Liver (tissue), 9 donors: ENCODE measurements around the gene CCDC33. TPM values are rescaled to one million over a fixed set of nuclear protein-coding genes. Genes with fewer than 3 reads are reported as not detected.

Experiments used
- DNase-seq: peaks from one replicate; pipeline ENCODE4 v3.0.0-alpha.2; 2017; ENCODE audit warnings: low spot score
- H3K27ac ChIP-seq, 2 donors: one replicate each; pipeline ENCODE4 v1.7.0; 2013; ENCODE audit warnings: inconsistent platforms in 2 of 2, low read length in 2 of 2, control low read depth in 1 of 2, low read depth in 1 of 2, mild to moderate bottlenecking in 1 of 2
- H3K27me3 ChIP-seq, 4 donors: one replicate each; pipeline versions ENCODE4 v1.6.1 to v1.7.0; 2013; ENCODE audit warnings: low read length in 3 of 4, inconsistent platforms in 1 of 4, mild to moderate bottlenecking in 1 of 4, moderate library complexity in 1 of 4; ENCODE audit not compliant: control insufficient read depth in 4 of 4, insufficient read depth in 4 of 4
- H3K36me3 ChIP-seq, 4 donors: one replicate each; pipeline versions ENCODE4 v1.6.1 to v1.7.0; 2013; ENCODE audit warnings: low read length in 3 of 4, mild to moderate bottlenecking in 3 of 4, low read depth in 1 of 4, moderate library complexity in 1 of 4; ENCODE audit not compliant: control insufficient read depth in 4 of 4, insufficient read depth in 3 of 4
- H3K4me1 ChIP-seq, 4 donors: one replicate each; pipeline versions ENCODE4 v1.6.1 to v1.7.0; 2013; ENCODE audit warnings: low read length in 3 of 4, mild to moderate bottlenecking in 3 of 4, moderate library complexity in 1 of 4; ENCODE audit not compliant: control insufficient read depth in 4 of 4, insufficient read depth in 4 of 4
- H3K4me3 ChIP-seq, 3 donors: one replicate each; pipeline versions ENCODE4 v1.6.1 to v1.7.0; 2013; ENCODE audit warnings: low read length in 3 of 3, control low read depth in 1 of 3, low read depth in 1 of 3, mild to moderate bottlenecking in 1 of 3
- H3K9ac ChIP-seq, 2 donors: one replicate each; pipeline ENCODE4 v1.7.0; 2013; ENCODE audit warnings: low read length in 2 of 2, mild to moderate bottlenecking in 2 of 2, moderate library complexity in 2 of 2, control low read depth in 1 of 2, low read depth in 1 of 2
- H3K9me3 ChIP-seq, 4 donors: one replicate each; pipeline versions ENCODE4 v1.6.1 to v1.7.0; 2013; ENCODE audit warnings: low read length in 3 of 4; ENCODE audit not compliant: control insufficient read depth in 4 of 4
- ATF3 ChIP-seq: IDR thresholded peaks from 2 replicates; pipeline ENCODE4 v1.6.1; 2016; ENCODE audit warnings: antibody characterized with exemption
- EGR1 ChIP-seq, 2 donors: IDR thresholded peaks; 2 replicates each; pipeline ENCODE4 v1.6.1; 2016 to 2018; ENCODE audit warnings: antibody characterized with exemption in 2 of 2, low read depth in 2 of 2
- FOXA1 ChIP-seq: IDR thresholded peaks from 2 replicates; pipeline ENCODE4 v1.6.1; 2016; ENCODE audit warnings: antibody characterized with exemption
- FOXA2 ChIP-seq: IDR thresholded peaks from 2 replicates; pipeline ENCODE4 v1.6.1; 2016; ENCODE audit warnings: antibody characterized with exemption
- GABPA ChIP-seq, 2 donors: IDR thresholded peaks in 1 of 2; conservative IDR thresholded peaks in 1 of 2; 2 replicates each; pipeline ENCODE4 v1.6.1; 2016; ENCODE audit warnings: antibody characterized with exemption in 2 of 2, mild to moderate bottlenecking in 1 of 2, moderate library complexity in 1 of 2
- HNF4A ChIP-seq, 2 donors: conservative IDR thresholded peaks; 2 replicates each; pipeline ENCODE4 v1.6.1; 2016; ENCODE audit warnings: antibody characterized with exemption in 2 of 2, mild to moderate bottlenecking in 2 of 2
- HNF4G ChIP-seq: IDR thresholded peaks from 2 replicates; pipeline ENCODE4 v1.6.1; 2016; ENCODE audit warnings: antibody characterized with exemption
- JUND ChIP-seq, 2 donors: IDR thresholded peaks; 2 replicates each; pipeline ENCODE4 v1.6.1; 2016; ENCODE audit warnings: antibody characterized with exemption in 2 of 2
- MAX ChIP-seq: IDR thresholded peaks from 2 replicates; pipeline ENCODE4 v1.6.1; 2016; ENCODE audit warnings: antibody characterized with exemption
- NR2F2 ChIP-seq: IDR thresholded peaks from 2 replicates; pipeline ENCODE4 v1.6.1; 2016; ENCODE audit warnings: antibody characterized with exemption
- RAD21 ChIP-seq, 2 donors: IDR thresholded peaks; 2 replicates each; pipeline ENCODE4 v1.6.1; 2016; ENCODE audit warnings: antibody characterized with exemption in 2 of 2, mild to moderate bottlenecking in 2 of 2
- REST ChIP-seq: IDR thresholded peaks from 2 replicates; pipeline ENCODE4 v1.6.1; 2016; ENCODE audit warnings: antibody characterized with exemption, mild to moderate bottlenecking
- RXRA ChIP-seq, 2 donors: IDR thresholded peaks; 2 replicates each; pipeline ENCODE4 v1.6.1; 2017 to 2018; ENCODE audit warnings: antibody characterized with exemption in 2 of 2, mild to moderate bottlenecking in 1 of 2
- SP1 ChIP-seq: IDR thresholded peaks from 2 replicates; pipeline ENCODE4 v1.6.1; 2018; ENCODE audit warnings: antibody characterized with exemption, mild to moderate bottlenecking
- TAF1 ChIP-seq: conservative IDR thresholded peaks from 2 replicates; pipeline ENCODE4 v1.6.1; 2016; ENCODE audit warnings: antibody characterized with exemption, mild to moderate bottlenecking
- YY1 ChIP-seq: IDR thresholded peaks from 2 replicates; pipeline ENCODE4 v1.6.1; 2016; ENCODE audit warnings: antibody characterized with exemption, mild to moderate bottlenecking
- WGBS: extraction: QIAGEN DNeasy Blood & Tissue Kit; methylation state at CpG from one replicate; pipeline ENCODE4 v1.1.7; 2013; 5-methylcytosine and 5-hydroxymethylcytosine counted together
- polyA plus RNA-seq, 2 donors: library from polyadenylated mRNA; stranded (reverse) in 1 of 2; unstranded in 1 of 2; fragments of 200-250 nt in 1 of 2; fragments of >200 nt in 1 of 2; fragmentation: Nextera tagmentation in 1 of 2; extraction: Ambion mirVana in 1 of 2; gene quantifications; one replicate each; pipeline versions ENCODE4 v1.2.1 to v1.2.3, GENCODE V29; 2013 to 2015
- total RNA-seq, 2 donors: library from RNA; depleted of rRNA; stranded (reverse); fragments of >200 nt; gene quantifications; one replicate each; pipeline ENCODE4 v1.2.3, GENCODE V29; 2014
- TF ChIP-seq, protein P1 (sequence below): IDR thresholded peaks from 2 replicates; pipeline ENCODE4 v1.6.1; 2016; ENCODE audit warnings: antibody characterized with exemption
- donor health status: healthy.
- donor health status: healthy.
- donor health status: healthy.
- donor health status: healthy.
- donor health status: healthy.

CCDC33 gene
- total and polyA plus RNA-seq, 4 donors = not detected

GRCh38 chr15:74252721-74253120 lies 16.6 kb downstream of the CCDC33 start:
- TF ChIP-seq RXRA (IDR thresholded peaks at IDR 0.05) (no peak), ATF3 (no peak), YY1 (no peak), JUND (IDR thresholded peaks at IDR 0.05) (no peak), RAD21 (IDR thresholded peaks at IDR 0.05) (no peak), HNF4G (no peak), EGR1 (IDR thresholded peaks at IDR 0.05; ENCODE audit: low read depth in 2 of 2) (no peak), FOXA2 (no peak), SP1 (no peak), GABPA (IDR thresholded peaks at IDR 0.05 in 1 of 2, conservative IDR thresholded peaks at IDR 0.05 in 1 of 2) (no peak), HNF4A (conservative IDR thresholded peaks at IDR 0.05) (no peak), TAF1 (no peak)
- 89% methylated on average over 1 of the region's 1 CpG for WGBS

DNA sequence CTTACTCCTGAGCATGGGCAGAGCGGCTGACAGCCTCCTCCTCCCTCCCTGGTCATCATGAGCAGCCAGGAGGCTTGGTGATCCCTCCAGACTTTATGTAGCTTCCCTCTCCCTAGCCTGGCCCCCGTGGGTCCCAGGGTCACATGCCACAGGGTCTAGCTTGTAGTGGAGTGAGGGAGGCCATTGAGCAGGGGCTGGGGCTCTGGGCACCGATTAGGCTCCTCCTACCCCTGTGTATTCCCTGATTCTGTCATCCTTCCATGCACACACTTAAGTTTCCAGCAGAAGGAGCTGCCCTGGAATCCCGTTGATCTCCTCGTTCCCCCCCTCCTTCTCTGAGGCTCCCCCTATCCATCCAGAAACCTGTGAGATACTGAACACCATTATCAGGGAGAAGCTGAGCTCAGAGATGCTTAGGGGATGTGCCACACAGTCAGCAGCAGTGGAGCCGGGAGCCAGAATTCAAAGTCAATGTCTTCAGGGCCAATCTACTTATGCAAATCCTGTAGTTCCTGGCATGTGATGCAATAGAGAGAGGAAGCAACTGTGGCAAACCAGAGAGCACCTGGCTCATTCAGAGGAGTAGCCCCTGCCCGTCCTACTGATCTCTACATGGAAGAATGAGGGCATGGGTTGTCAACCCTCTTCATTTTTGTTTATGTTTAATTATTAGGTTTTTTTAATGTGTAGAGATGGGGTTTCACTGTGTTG lies 17.2 kb downstream of the CCDC33 start:
- no peak overlapping the region for H3K27ac ChIP-seq
- no peak for DNase-seq
- whole genome bisulfite sequencing = 44% methylated on average over 7 of the region's 7 CpGs

More at GRCh38 chr15:74252721-74253120, 16.6 kb downstream of the CCDC33 start:
- Histone ChIP-seq H3K9me3 (no peaks in the 10 kb centered on the region), H3K4me3 (no peak overlapping the region), H3K9ac (no peak overlapping the region), H3K36me3 (no peaks in the 10 kb centered on the region), H3K27ac (no peak overlapping the region), H3K27me3 (no peaks in the 10 kb centered on the region), H3K4me1 (peaks cover 0 to 8% (median 4%) of the 10 kb centered on the region in 4 donors)
- no peak for DNase-seq

More for the DNA sequence above, 17.2 kb downstream of the CCDC33 start:
- Histone ChIP-seq H3K36me3 (no peaks in the 10 kb centered on the region), H3K27me3 (no peaks in the 10 kb centered on the region), H3K4me1 (peaks cover 0 to 8% (median 4%) of the 10 kb centered on the region in 4 donors), H3K9ac (no peak overlapping the region), H3K9me3 (no peaks in the 10 kb centered on the region), H3K4me3 (no peak overlapping the region)
- TF ChIP-seq YY1 (no peak), NR2F2 (no peak), EGR1 (IDR thresholded peaks at IDR 0.05; ENCODE audit: low read depth in 2 of 2) (no peak), RXRA (IDR thresholded peaks at IDR 0.05) (no peak), SP1 (no peak), FOXA1 (no peak), REST (no peak), GABPA (IDR thresholded peaks at IDR 0.05 in 1 of 2, conservative IDR thresholded peaks at IDR 0.05 in 1 of 2) (no peak), MAX (no peak)
- TF ChIP-seq, protein P1, sequence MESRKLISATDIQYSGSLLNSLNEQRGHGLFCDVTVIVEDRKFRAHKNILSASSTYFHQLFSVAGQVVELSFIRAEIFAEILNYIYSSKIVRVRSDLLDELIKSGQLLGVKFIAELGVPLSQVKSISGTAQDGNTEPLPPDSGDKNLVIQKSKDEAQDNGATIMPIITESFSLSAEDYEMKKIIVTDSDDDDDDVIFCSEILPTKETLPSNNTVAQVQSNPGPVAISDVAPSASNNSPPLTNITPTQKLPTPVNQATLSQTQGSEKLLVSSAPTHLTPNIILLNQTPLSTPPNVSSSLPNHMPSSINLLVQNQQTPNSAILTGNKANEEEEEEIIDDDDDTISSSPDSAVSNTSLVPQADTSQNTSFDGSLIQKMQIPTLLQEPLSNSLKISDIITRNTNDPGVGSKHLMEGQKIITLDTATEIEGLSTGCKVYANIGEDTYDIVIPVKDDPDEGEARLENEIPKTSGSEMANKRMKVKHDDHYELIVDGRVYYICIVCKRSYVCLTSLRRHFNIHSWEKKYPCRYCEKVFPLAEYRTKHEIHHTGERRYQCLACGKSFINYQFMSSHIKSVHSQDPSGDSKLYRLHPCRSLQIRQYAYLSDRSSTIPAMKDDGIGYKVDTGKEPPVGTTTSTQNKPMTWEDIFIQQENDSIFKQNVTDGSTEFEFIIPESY = no peak
